Measurements from ENCODE around the gene MKLN1. TPM values are rescaled to one million over a fixed set of nuclear protein-coding genes. Genes with fewer than 3 reads are reported as not detected.

MKLN1 gene
- total RNA-seq, 1 experiment from 2014 or later, result 61.1 TPM

DNA sequence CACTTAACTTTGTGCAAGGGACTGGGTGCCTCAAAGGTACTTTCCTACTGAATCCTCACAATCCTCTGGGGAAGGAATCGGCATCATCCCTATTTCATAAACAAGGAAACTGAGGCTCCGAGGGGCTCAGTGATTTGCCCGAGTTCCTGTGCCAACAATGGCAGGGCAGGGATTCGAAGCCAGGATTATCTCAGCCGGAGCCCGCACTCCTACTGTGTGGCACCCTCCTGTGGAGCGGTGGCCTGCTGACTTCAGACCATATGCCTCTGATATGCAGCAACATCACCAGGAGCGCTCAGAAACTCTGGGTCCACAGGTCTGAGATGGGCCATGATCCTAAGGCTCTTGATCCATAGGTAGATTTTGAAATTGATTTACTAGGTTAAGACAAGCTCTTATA lies 182.1 kb downstream of the MKLN1 start:
- intact Hi-C loops (cut with micrococcal nuclease; ENCODE audit: unreplicated experiment), result no loop called here
- Histone ChIP-seq H3K27me3 (ENCODE audit: insufficient read depth, low read depth) (no peaks in the 10 kb centered on the region), H3K4me3 (no peak overlapping the region), H3K79me2 (ENCODE audit: low read depth) (peaks cover 32% of the 10 kb centered on the region), H2AFZ (no peak overlapping the region), H3F3A (ENCODE audit: insufficient read depth, low read depth) (peaks cover 39% of the 10 kb centered on the region; the same call in 1 of the 2 replicates), H3K27ac (no peak overlapping the region), H3K4me2 (no peak overlapping the region), H3K9me2 (ENCODE audit: insufficient read depth) (no peaks in the 10 kb centered on the region), H3K9me3 (ENCODE audit: insufficient read depth, low read depth) (no peaks in the 10 kb centered on the region), H3K4me1 (replicated peaks; ENCODE audit: insufficient read depth) (peaks cover 20% of the 10 kb centered on the region), H3K36me3 (ENCODE audit: low read depth) (peaks cover 17% of the 10 kb centered on the region), H4K20me1 (ENCODE audit: insufficient read depth) (peaks cover 4% of the 10 kb centered on the region; the same call in 1 of the 2 replicates)
- no peak for DNase-seq
- TF ChIP-seq EZH2 (IDR thresholded peaks at IDR 0.05; ENCODE audit: low read depth), result no peak
- TF ChIP-seq, protein P1, sequence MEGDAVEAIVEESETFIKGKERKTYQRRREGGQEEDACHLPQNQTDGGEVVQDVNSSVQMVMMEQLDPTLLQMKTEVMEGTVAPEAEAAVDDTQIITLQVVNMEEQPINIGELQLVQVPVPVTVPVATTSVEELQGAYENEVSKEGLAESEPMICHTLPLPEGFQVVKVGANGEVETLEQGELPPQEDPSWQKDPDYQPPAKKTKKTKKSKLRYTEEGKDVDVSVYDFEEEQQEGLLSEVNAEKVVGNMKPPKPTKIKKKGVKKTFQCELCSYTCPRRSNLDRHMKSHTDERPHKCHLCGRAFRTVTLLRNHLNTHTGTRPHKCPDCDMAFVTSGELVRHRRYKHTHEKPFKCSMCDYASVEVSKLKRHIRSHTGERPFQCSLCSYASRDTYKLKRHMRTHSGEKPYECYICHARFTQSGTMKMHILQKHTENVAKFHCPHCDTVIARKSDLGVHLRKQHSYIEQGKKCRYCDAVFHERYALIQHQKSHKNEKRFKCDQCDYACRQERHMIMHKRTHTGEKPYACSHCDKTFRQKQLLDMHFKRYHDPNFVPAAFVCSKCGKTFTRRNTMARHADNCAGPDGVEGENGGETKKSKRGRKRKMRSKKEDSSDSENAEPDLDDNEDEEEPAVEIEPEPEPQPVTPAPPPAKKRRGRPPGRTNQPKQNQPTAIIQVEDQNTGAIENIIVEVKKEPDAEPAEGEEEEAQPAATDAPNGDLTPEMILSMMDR (conservative IDR thresholded peaks at IDR 0.05), result no peak
- ChIA-PET POLR2A (ENCODE audit: unreplicated experiment) (no interaction called here), CTCF (interaction anchor here (0.6 kb wide), 1 partner anchor 441 kb away, joined by 15 read pairs; no protein-coding TSS in a partner anchor)
- no TSS peak for BruUV-seq (replicated peaks)

DNA sequence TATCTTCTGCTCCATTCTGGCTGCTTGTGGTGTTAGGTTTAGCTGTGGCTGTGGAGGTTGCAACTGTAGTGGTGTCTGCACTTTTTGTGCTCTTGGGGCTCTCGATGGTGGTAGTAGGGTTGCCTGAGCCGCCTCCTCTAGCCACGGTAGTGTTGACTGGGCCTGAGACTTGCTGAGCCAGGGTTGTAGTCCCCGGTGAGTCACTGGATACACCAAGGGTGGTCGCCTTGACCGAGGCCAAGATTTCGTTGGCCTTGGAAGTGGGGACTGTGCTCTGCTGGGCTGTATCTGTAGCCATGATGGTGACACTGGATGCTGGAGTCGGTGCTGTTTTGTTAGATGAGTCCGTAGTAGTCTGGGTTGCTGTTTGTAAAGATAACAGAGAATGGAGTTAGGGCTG lies 183.4 kb downstream of the MKLN1 start:
- Histone ChIP-seq H2AFZ (no peak overlapping the region), H3K79me2 (ENCODE audit: low read depth) (peaks cover 43% of the 10 kb centered on the region), H3K27me3 (ENCODE audit: insufficient read depth, low read depth) (no peaks in the 10 kb centered on the region), H3K4me1 (replicated peaks; ENCODE audit: insufficient read depth) (peaks cover 30% of the 10 kb centered on the region), H3F3A (ENCODE audit: insufficient read depth, low read depth) (peaks cover 47% of the 10 kb centered on the region), H3K36me3 (ENCODE audit: low read depth) (peaks cover 17% of the 10 kb centered on the region), H4K20me1 (ENCODE audit: insufficient read depth) (peaks cover 4% of the 10 kb centered on the region; the same call in 1 of the 2 replicates), H3K9me3 (ENCODE audit: insufficient read depth, low read depth) (no peaks in the 10 kb centered on the region), H3K4me3 (no peak overlapping the region), H3K9me2 (ENCODE audit: insufficient read depth) (no peaks in the 10 kb centered on the region), H3K27ac (no peak overlapping the region), H3K4me2 (no peak overlapping the region)
- POLR2A ChIA-PET (ENCODE audit: unreplicated experiment), result no interaction called here
- CTCF ChIA-PET, result no interaction called here
- TF ChIP-seq EZH2 (IDR thresholded peaks at IDR 0.05; ENCODE audit: low read depth), result no peak
- TF ChIP-seq, protein P1 (conservative IDR thresholded peaks at IDR 0.05), result no peak
- no peak for DNase-seq
- BruUV-seq (replicated peaks), result no TSS peak
- intact Hi-C loops (cut with micrococcal nuclease; ENCODE audit: unreplicated experiment), result no loop called here

DNA sequence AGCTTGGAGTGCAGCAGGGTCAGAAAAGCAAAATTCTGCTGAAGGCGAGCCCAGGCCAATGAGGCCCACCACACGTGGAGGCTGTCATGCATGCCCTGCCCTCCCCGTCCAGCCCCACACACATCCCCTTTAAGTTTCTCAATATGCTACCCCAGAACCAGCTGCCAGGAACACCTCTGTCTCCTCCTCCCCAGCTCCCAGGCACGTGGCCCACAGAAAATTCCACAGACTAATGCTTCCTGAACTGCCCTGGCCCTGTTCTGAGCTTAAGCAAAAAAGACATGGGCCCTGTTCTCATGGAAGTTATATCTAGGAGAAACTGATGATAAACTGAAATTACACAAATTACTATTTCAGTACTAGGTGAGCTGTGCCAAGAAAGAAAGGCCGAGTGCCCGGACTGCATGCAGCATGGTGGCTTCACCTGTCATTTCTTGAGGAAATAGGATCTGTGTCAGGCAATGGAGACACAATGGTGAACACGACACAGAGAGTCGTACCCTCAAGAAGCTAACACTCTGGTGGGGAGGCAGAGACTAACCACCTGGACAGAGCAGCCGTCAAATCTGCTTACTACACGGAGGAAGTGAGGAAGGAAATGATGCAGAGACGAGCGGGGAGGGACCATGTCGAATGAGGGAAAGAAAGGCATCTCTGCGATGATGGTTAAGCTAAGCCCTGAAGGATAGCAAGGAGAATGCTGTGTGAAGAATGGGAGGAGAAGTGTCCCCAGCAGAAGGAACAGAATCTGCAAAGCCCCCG lies 184.3 kb downstream of the MKLN1 start:
- no TSS peak for BruUV-seq (replicated peaks)
- no peak overlapping the region for H3K27ac ChIP-seq
- peaks cover 30% of the 10 kb centered on the region for H3K4me1 ChIP-seq (replicated peaks; ENCODE audit: insufficient read depth)
- peaks cover 4% of the 10 kb centered on the region; the same call in 1 of the 2 replicates for H4K20me1 ChIP-seq (ENCODE audit: insufficient read depth)
- TF ChIP-seq, protein P1 (conservative IDR thresholded peaks at IDR 0.05), result no peak
- no peak for TF ChIP-seq EZH2 (IDR thresholded peaks at IDR 0.05; ENCODE audit: low read depth)
- no peaks in the 10 kb centered on the region for H3K9me2 ChIP-seq (ENCODE audit: insufficient read depth)
- ChIA-PET POLR2A (ENCODE audit: unreplicated experiment) (no interaction called here), CTCF (no interaction called here)
- H3K4me2 ChIP-seq, result no peak overlapping the region
- H3K9me3 ChIP-seq (ENCODE audit: insufficient read depth, low read depth), result no peaks in the 10 kb centered on the region
- DNase-seq, result no peak
- H3K4me3 ChIP-seq, result no peak overlapping the region
- peaks cover 12% of the 10 kb centered on the region for H3K36me3 ChIP-seq (ENCODE audit: low read depth)
- no peak overlapping the region for H2AFZ ChIP-seq
- H3K79me2 ChIP-seq (ENCODE audit: low read depth), result peaks cover 51% of the 10 kb centered on the region
- intact Hi-C loops (cut with micrococcal nuclease; ENCODE audit: unreplicated experiment), result no loop called here
- H3F3A ChIP-seq (ENCODE audit: insufficient read depth, low read depth), result peaks cover 50% of the 10 kb centered on the region
- no peaks in the 10 kb centered on the region for H3K27me3 ChIP-seq (ENCODE audit: insufficient read depth, low read depth)
